Mesenchymal stem cell (in vitro differentiated cells and primary cell): ENCODE measurements around the gene CDY2B.
"Not testable (repeated sequence)": the region's sequence is repeated elsewhere in the genome, so short reads cannot be mapped to it uniquely, and the experiment has no call there.

Experiments used
- DNase-seq: peaks from one replicate; pipeline ENCODE4 v3.0.0-alpha.2; 2013
- H2AFZ ChIP-seq: one replicate; pipeline ENCODE4 v1.6.1; 2013; ENCODE audit warnings: low read depth, mild to moderate bottlenecking, control low read depth, inconsistent platforms, low read length, moderate library complexity
- H2AK5ac ChIP-seq: 2 replicates; pipeline ENCODE4 v1.6.1; 2013; ENCODE audit warnings: low read length, moderate library complexity, mild to moderate bottlenecking, inconsistent platforms; ENCODE audit not compliant: severe bottlenecking
- H2BK120ac ChIP-seq: one replicate; pipeline ENCODE4 v1.6.1; 2013; ENCODE audit warnings: low read depth, mild to moderate bottlenecking, inconsistent platforms, low read length, moderate library complexity
- H2BK12ac ChIP-seq, 2 experiments: one replicate each; pipeline ENCODE4 v1.6.1; 2013; ENCODE audit warnings: inconsistent platforms in 2 of 2, low read length in 2 of 2, mild to moderate bottlenecking in 2 of 2, moderate library complexity in 2 of 2, control low read depth in 1 of 2
- H2BK15ac ChIP-seq: one replicate; pipeline ENCODE4 v1.6.1; 2013; ENCODE audit warnings: mild to moderate bottlenecking, low read depth, inconsistent platforms; ENCODE audit not compliant: poor library complexity, severe bottlenecking
- H2BK5ac ChIP-seq: 2 replicates; pipeline ENCODE4 v1.6.1; 2013; ENCODE audit warnings: low read depth, mild to moderate bottlenecking, low read length, control low read depth, inconsistent platforms; ENCODE audit not compliant: poor library complexity, severe bottlenecking
- H3K14ac ChIP-seq, 2 experiments: one replicate each; pipeline ENCODE4 v1.6.1; 2013; ENCODE audit warnings: inconsistent platforms in 2 of 2, low read length in 2 of 2, control low read depth in 1 of 2, mild to moderate bottlenecking in 1 of 2, moderate library complexity in 1 of 2
- H3K18ac ChIP-seq, 2 experiments: one replicate each; pipeline ENCODE4 v1.6.1; 2013; ENCODE audit warnings: inconsistent platforms in 2 of 2, low read length in 2 of 2, control low read depth in 1 of 2, low read depth in 1 of 2, mild to moderate bottlenecking in 1 of 2
- H3K23ac ChIP-seq, 2 experiments: one replicate each; pipeline ENCODE4 v1.6.1; 2013; ENCODE audit warnings: inconsistent platforms in 2 of 2, low read length in 2 of 2, mild to moderate bottlenecking in 2 of 2, moderate library complexity in 2 of 2, control low read depth in 1 of 2
- H3K27ac ChIP-seq: 2 replicates; pipeline ENCODE4 v1.5.1; 2013; ENCODE audit warnings: mild to moderate bottlenecking, moderate library complexity, low read length, control low read depth, inconsistent platforms; ENCODE audit not compliant: poor library complexity, severe bottlenecking
- H3K27me3 ChIP-seq, 2 experiments: 2 replicates each; pipeline versions ENCODE4 v1.6.1 to v1.7.0; 2013; ENCODE audit warnings: low read length in 2 of 2, mild to moderate bottlenecking in 2 of 2, moderate library complexity in 2 of 2, control low read depth in 1 of 2, inconsistent platforms in 1 of 2; ENCODE audit not compliant: control insufficient read depth in 1 of 2, insufficient read depth in 1 of 2
- H3K36me3 ChIP-seq, 2 experiments: 2 replicates each; pipeline versions ENCODE4 v1.6.1 to v1.7.0; 2013; ENCODE audit warnings: low read length in 2 of 2, control low read depth in 1 of 2, inconsistent platforms in 1 of 2, low read depth in 1 of 2, mild to moderate bottlenecking in 1 of 2; ENCODE audit not compliant: insufficient read depth in 2 of 2, control insufficient read depth in 1 of 2
- H3K4ac ChIP-seq, 2 experiments: one replicate each; pipeline ENCODE4 v1.6.1; 2013; ENCODE audit warnings: inconsistent platforms in 2 of 2, low read length in 2 of 2, mild to moderate bottlenecking in 2 of 2, moderate library complexity in 2 of 2, control low read depth in 1 of 2, low read depth in 1 of 2
- H3K4me1 ChIP-seq: 2 replicates; pipeline ENCODE4 v1.6.1; 2013; ENCODE audit warnings: low read depth, low read length, control low read depth; ENCODE audit not compliant: control insufficient read depth, insufficient read depth
- H3K4me2 ChIP-seq: 2 replicates; pipeline ENCODE4 v1.6.1; 2013; ENCODE audit warnings: low read length, mild to moderate bottlenecking, inconsistent platforms; ENCODE audit not compliant: poor library complexity, severe bottlenecking
- H3K4me3 ChIP-seq, 2 experiments: 2 replicates each; pipeline versions ENCODE4 v1.5.1 to v1.7.0; 2013; ENCODE audit warnings: low read length in 2 of 2, mild to moderate bottlenecking in 2 of 2, control low read depth in 1 of 2, low read depth in 1 of 2; ENCODE audit not compliant: insufficient read depth in 1 of 2
- H3K79me1 ChIP-seq: replicated peaks from 2 replicates; pipeline ENCODE4 v1.6.1; 2013; ENCODE audit warnings: mild to moderate bottlenecking, control low read depth, low read length, inconsistent platforms; ENCODE audit not compliant: poor library complexity, severe bottlenecking
- H3K9ac ChIP-seq: 2 replicates; pipeline ENCODE4 v1.7.0; 2013; ENCODE audit warnings: mild to moderate bottlenecking, low read length, moderate library complexity
- H3K9me3 ChIP-seq: 2 replicates; pipeline ENCODE4 v1.7.0; 2013; ENCODE audit warnings: mild to moderate bottlenecking, low read length; ENCODE audit not compliant: control insufficient read depth
- H4K8ac ChIP-seq: one replicate; pipeline ENCODE4 v1.6.1; 2013; ENCODE audit warnings: inconsistent platforms, mild to moderate bottlenecking, low read length, moderate library complexity
- H4K91ac ChIP-seq: one replicate; pipeline ENCODE4 v1.6.1; 2013; ENCODE audit warnings: mild to moderate bottlenecking, low read length, inconsistent platforms
- WGBS: methylation state at CpG from one replicate; pipeline ENCODE4 v1.1.7; 2013; ENCODE audit warnings: mixed read lengths; 5-methylcytosine and 5-hydroxymethylcytosine counted together

The CDY2B gene

DNA sequence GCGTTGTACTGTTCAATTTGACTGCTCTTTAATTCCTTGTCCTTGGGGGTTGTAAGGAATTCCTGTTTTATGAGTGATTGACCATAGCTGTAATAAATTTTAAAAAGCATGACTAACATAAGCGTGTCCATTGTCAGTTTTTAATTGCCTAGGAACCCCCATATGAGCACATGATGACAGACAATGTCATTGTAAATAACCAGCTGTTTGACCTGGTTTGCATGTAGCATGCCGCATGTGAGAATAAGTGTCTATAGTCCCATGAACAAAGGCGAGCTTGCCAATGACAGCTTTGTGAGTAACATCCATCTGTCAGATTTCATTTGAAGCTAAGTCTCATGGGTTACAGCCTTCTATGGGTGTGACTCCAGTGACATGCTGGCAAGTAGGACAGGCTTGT, 30.9 kb downstream of the CDY2B start:
- not testable (repeated sequence) for H3K4me2 ChIP-seq, H3K9ac ChIP-seq, H2AK5ac ChIP-seq, H3K14ac ChIP-seq, H3K27me3 ChIP-seq, H2BK12ac ChIP-seq, H2AFZ ChIP-seq, H3K4ac ChIP-seq, H4K8ac ChIP-seq, H3K9me3 ChIP-seq, DNase-seq, H2BK15ac ChIP-seq, H2BK5ac ChIP-seq, H3K79me1 ChIP-seq, H3K23ac ChIP-seq, H3K4me1 ChIP-seq, H3K36me3 ChIP-seq, H3K4me3 ChIP-seq, H2BK120ac ChIP-seq, H3K27ac ChIP-seq, H4K91ac ChIP-seq, H3K18ac ChIP-seq
- WGBS: no CpG with 5 or more reads among the region's 4 CpGs

DNA sequence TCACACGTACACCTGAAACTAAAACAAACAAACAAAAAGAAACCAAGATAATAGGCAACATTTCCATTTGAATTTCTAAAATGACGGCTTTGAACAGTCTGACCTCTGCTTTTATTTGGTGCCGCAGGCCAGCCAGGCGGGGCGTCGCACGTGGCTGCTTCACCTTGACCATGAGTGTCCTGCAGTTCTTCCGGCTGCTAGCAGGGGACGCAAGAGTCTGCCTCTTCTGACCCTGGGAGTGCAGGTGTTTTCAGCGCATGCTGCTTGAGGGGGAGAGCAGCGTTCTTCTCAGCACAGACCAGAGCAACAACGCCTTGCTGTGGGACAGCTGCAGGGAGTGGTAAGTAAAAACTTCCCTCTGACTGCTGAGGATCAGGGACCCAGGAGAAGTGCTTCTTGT, 47.9 kb downstream of the CDY2B start:
- not testable (repeated sequence) for H3K23ac ChIP-seq, H2BK15ac ChIP-seq, H3K79me1 ChIP-seq, H3K9ac ChIP-seq, H3K27me3 ChIP-seq, H3K4ac ChIP-seq, H2AFZ ChIP-seq, H2BK5ac ChIP-seq, H2AK5ac ChIP-seq, H2BK120ac ChIP-seq, H4K8ac ChIP-seq, H3K14ac ChIP-seq, H3K27ac ChIP-seq, H2BK12ac ChIP-seq, H4K91ac ChIP-seq, H3K9me3 ChIP-seq, H3K4me3 ChIP-seq, H3K4me2 ChIP-seq, H3K36me3 ChIP-seq, DNase-seq, H3K4me1 ChIP-seq, H3K18ac ChIP-seq
- no CpG with 5 or more reads among the region's 12 CpGs for WGBS
